CD4-positive, alpha-beta T cell treated with Interferon alpha-2 for 1 hour (primary cell): Measurements from ENCODE around the gene RPL28.

Source experiments
- DNase-seq, 2 donors: peaks; one replicate each; pipeline ENCODE4 v3.0.0-alpha.2; 2020 to 2022

Gene RPL28

GRCh38 chr19:55373993-55374757 is 11.6 kb upstream of the RPL28 start:
- no peak for DNase-seq

- DNase-seq = no peak
Observed at GRCh38 chr19:55376241-55376933, 9.3 kb upstream of the RPL28 start, which contains the start of gene TMEM190. Gene TMEM190 (plus strand): TSS chr19:55376826. CDS start chr19:55376854, 28 bp downstream.

GRCh38 chr19:55377356-55378131 is 8.2 kb upstream of the RPL28 start:
- no peak for DNase-seq

GRCh38 chr19:55379174-55379573 is 6.6 kb upstream of the RPL28 start:
- no peak for DNase-seq

- DNase-seq = no peak
Observed at GRCh38 chr19:55382013-55382412, 3.7 kb upstream of the RPL28 start.

GRCh38 chr19:55382522-55383054 is 3.1 kb upstream of the RPL28 start:
- no peak for DNase-seq

- DNase-seq = peak; percentile 38 to 54
Observed at GRCh38 chr19:55383279-55384130, 2.2 kb upstream of the RPL28 start.

- DNase-seq = peak; percentile 12 to 49
Observed at GRCh38 chr19:55384131-55384919, 1.4 kb upstream of the RPL28 start, which contains the start of gene TMEM238. Gene TMEM238 (minus strand): TSS chr19:55384292. CDS start chr19:55384259, 33 bp downstream.

GRCh38 chr19:55384920-55385723 is 610 bp upstream of the RPL28 start:
- peak; percentile 95 to 96 for DNase-seq

GRCh38 chr19:55386493-55386971 is 800 bp downstream of the RPL28 start:
- no peak for DNase-seq

- no peak for DNase-seq
Observed at GRCh38 chr19:55387736-55388497, 2.2 kb downstream of the RPL28 start.

- DNase-seq = no peak
Observed at GRCh38 chr19:55389386-55390317, 3.9 kb downstream of the RPL28 start.

- DNase-seq = no peak
Observed at GRCh38 chr19:55390461-55390880, 4.7 kb downstream of the RPL28 start.

GRCh38 chr19:55391191-55391670 is 5.5 kb downstream of the RPL28 start:
- no peak for DNase-seq

GRCh38 chr19:55391702-55392615 is 6.2 kb downstream of the RPL28 start:
- no peak for DNase-seq

GRCh38 chr19:55392820-55393761 is 7.4 kb downstream of the RPL28 start:
- no peak for DNase-seq
